22Rv1 (cell line): ENCODE measurements around the gene CSF3.

Source experiments
- H3K27ac ChIP-seq: fragments of 450-650 bp; 2 replicates; pipeline ENCODE4 v1.5.1; 2017
- ZFX ChIP-seq: fragments of 450-650 bp; IDR thresholded peaks from 2 replicates; pipeline ENCODE4 v1.6.1; 2017; ENCODE audit warnings: antibody characterized with exemption, borderline replicate concordance
- TF ChIP-seq, protein P1 (sequence below): fragments of 450-650 bp; IDR thresholded peaks from 2 replicates; pipeline ENCODE4 v1.5.1; 2017; ENCODE audit warnings: mild to moderate bottlenecking

CSF3 gene

DNA sequence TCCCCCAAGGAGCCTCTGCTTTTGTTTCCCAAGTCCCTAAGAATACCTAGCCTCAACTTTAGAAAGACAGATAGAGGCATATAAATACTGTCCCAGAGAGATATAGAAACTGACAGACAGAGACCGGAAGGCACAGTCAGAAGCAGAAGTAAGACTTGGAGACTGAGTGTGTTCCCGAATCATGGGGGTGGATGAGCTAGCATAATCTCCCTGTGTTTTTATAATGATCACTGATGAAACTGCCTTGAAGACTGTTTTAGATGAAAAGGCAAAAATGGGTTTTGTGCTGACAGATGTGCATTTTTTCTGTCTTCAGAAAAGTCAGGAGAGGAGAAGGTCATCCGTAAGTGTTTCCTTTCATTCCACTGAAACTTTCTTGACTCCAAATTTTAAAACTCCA is 43.0 kb upstream of the CSF3 start:
- no peak for TF ChIP-seq ZFX
- TF ChIP-seq, protein P1, sequence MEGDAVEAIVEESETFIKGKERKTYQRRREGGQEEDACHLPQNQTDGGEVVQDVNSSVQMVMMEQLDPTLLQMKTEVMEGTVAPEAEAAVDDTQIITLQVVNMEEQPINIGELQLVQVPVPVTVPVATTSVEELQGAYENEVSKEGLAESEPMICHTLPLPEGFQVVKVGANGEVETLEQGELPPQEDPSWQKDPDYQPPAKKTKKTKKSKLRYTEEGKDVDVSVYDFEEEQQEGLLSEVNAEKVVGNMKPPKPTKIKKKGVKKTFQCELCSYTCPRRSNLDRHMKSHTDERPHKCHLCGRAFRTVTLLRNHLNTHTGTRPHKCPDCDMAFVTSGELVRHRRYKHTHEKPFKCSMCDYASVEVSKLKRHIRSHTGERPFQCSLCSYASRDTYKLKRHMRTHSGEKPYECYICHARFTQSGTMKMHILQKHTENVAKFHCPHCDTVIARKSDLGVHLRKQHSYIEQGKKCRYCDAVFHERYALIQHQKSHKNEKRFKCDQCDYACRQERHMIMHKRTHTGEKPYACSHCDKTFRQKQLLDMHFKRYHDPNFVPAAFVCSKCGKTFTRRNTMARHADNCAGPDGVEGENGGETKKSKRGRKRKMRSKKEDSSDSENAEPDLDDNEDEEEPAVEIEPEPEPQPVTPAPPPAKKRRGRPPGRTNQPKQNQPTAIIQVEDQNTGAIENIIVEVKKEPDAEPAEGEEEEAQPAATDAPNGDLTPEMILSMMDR, result no peak
- H3K27ac ChIP-seq, result no peak overlapping the region

- no peak overlapping the region for H3K27ac ChIP-seq
- TF ChIP-seq, protein P1, result no peak
- TF ChIP-seq ZFX, result no peak
Observed at GRCh38 chr17:39973496-39973895, 41.7 kb upstream of the CSF3 start.

DNA sequence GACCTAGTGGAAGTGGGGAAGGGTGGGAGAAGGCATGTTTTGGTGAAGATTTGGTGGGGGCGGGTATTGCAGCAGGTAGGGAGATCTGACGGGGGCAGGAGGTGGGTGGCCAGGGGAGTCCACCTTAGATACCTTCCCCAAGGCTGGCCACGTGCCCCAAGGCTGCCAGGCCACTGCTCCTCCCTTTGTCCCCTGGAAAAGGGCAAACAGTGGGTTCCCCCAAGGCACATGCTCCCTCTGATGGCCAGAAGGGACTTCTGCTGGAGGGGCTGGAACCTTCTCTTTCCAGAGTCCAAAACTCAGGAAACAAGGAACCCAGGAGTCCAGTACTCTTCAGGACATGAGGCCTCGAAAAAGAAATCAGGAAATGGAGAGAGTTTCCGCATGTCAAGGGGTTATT is 40.8 kb upstream of the CSF3 start:
- TF ChIP-seq ZFX, result no peak
- TF ChIP-seq, protein P1, result no peak
- H3K27ac ChIP-seq, result no peak overlapping the region

DNA sequence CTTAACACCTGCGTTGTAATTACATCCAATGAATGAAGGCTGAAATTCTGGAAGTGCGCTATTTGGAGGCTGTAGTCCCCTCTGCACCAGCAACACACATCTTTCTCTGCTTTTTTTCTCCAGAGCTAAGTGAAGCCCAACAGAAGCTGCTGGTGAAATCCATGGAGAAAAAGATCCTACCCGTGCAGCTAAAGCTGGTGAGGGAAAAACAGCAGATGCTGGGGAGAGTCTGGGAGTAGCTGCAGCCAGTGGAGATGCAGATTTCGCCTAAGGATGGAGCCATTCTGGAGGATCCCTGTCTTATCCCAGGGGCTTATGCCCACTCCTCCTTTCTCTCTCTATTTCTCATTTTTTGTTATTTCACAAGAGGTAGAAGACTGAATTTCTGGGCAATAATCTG is 39.4 kb upstream of the CSF3 start:
- TF ChIP-seq, protein P1, result no peak
- no peak for TF ChIP-seq ZFX
- H3K27ac ChIP-seq, result no peak overlapping the region

GRCh38 chr17:39979016-39979670 is 36.1 kb upstream of the CSF3 start:
- no peak for TF ChIP-seq ZFX
- TF ChIP-seq, protein P1, result no peak
- H3K27ac ChIP-seq, result no peak overlapping the region

DNA sequence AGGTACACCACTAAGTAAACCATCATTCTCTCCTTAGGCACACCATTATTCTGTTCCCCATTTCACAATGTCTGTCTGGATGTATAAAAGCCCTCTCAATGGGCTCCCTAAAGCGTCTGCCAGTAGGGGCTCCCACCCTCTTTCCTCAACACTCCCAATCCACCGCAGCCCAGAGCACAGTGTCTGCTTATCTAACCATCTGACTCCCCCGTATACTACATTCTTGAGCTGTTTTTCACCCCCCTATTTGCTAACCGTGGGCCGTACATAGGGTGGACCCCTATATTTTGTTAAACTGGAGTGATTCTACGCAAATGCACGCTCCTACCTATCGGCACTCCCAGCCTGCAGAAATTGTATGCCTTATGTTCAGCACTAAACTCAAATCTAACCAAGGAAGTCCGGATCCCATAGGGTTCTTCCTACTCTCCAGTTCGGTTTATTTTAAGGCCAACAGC is 35.3 kb upstream of the CSF3 start:
- H3K27ac ChIP-seq, result peak overlapping the region; percentile 78
- TF ChIP-seq ZFX, result no peak
- TF ChIP-seq, protein P1, result no peak

- TF ChIP-seq, protein P1, result peak; percentile 73
- TF ChIP-seq ZFX, result no peak
- peak within 1 kb of the TSS; percentile 78 for H3K27ac ChIP-seq
Observed at GRCh38 chr17:39980351-39981206, 34.7 kb upstream of the CSF3 start, which contains the start of gene PSMD3. Gene PSMD3 (plus strand): TSS chr17:39980807. CDS start chr17:39980971, 164 bp downstream.
